A673 (cell line): ENCODE measurements around the gene TTC22. TPM values are rescaled to one million over a fixed set of nuclear protein-coding genes. Genes with fewer than 3 reads are reported as not detected.

Experiments
- BruUV-seq: library from RNA; stranded (reverse); fragments of 400-500 nt; replicated peaks from 2 replicates; lab custom pipeline; 2021; lab: Mats Ljungman, UMichigan
- CTCF ChIA-PET: fragments of 300-600 bp; sonication (Branson Sonifier 250); formaldehyde crosslinking; loops from one replicate; lab custom pipeline; 2022; ENCODE audit warnings: antibody characterized with exemption; lab: Charles Lee
- POLR2A ChIA-PET: fragments of 300-600 bp; sonication (Branson Sonifier 250); formaldehyde crosslinking; loops from one replicate; lab custom pipeline; 2022; ENCODE audit warnings: antibody characterized with exemption; ENCODE audit not compliant: low non-redundant PET; lab: Charles Lee
- DNase-seq: peaks from one replicate; pipeline ENCODE4 v3.0.0-alpha.2; 2015; ENCODE audit warnings: low spot score
- H3K27ac ChIP-seq: fragments of 200-600 bp; sonication (generic); 2 replicates; pipeline ENCODE4 v1.5.1; 2016; ENCODE audit warnings: mixed run types, low read depth, mild to moderate bottlenecking, mixed read lengths, antibody characterized with exemption, low read length; ENCODE audit not compliant: poor library complexity, severe bottlenecking
- H3K27me3 ChIP-seq: fragments of 200-600 bp; sonication (generic); replicated peaks from 2 replicates; pipeline ENCODE4 v1.6.1; 2017; ENCODE audit warnings: mixed run types, low read depth, mild to moderate bottlenecking, mixed read lengths, antibody characterized with exemption, low read length; ENCODE audit not compliant: insufficient read depth, poor library complexity
- H3K36me3 ChIP-seq: fragments of 200-600 bp; sonication (generic); 2 replicates; pipeline ENCODE4 v1.6.1; 2016; ENCODE audit warnings: mixed run types, mild to moderate bottlenecking, mixed read lengths, antibody characterized with exemption, low read length; ENCODE audit not compliant: insufficient read depth, poor library complexity, severe bottlenecking
- H3K4me1 ChIP-seq: fragments of 200-600 bp; sonication (generic); 2 replicates; pipeline ENCODE4 v1.6.1; 2017; ENCODE audit warnings: mixed run types, mild to moderate bottlenecking, mixed read lengths, antibody characterized with exemption, low read length; ENCODE audit not compliant: insufficient read depth, poor library complexity, severe bottlenecking
- H3K4me3 ChIP-seq: fragments of 200-600 bp; sonication (generic); 2 replicates; pipeline ENCODE4 v1.5.1; 2016; ENCODE audit warnings: low read depth, mixed run types, mild to moderate bottlenecking, mixed read lengths, low read length; ENCODE audit not compliant: poor library complexity, severe bottlenecking
- H3K9me3 ChIP-seq: fragments of 200-600 bp; sonication (generic); 2 replicates; pipeline ENCODE4 v1.6.1; 2016; ENCODE audit warnings: mixed run types, low read depth, mild to moderate bottlenecking, mixed read lengths, antibody characterized with exemption, low read length; ENCODE audit not compliant: poor library complexity, severe bottlenecking
- EZH2 ChIP-seq: fragments of 200-600 bp; sonication (generic); IDR thresholded peaks from 2 replicates; pipeline ENCODE4 v1.6.1; 2017; ENCODE audit warnings: borderline replicate concordance, low read depth, mild to moderate bottlenecking, mixed read lengths, antibody characterized with exemption, low read length; ENCODE audit not compliant: poor library complexity, severe bottlenecking
- intact Hi-C: fragments of 100-400 bp; cut with micrococcal nuclease; formaldehyde crosslinking; loops from one replicate; pipeline ENCODE4 v1.10.0; 2022; ENCODE audit not compliant: unreplicated experiment
- total RNA-seq: library from RNA; stranded (reverse); gene quantifications from 2 replicates; pipeline ENCODE4 v1.2.3, GENCODE V29; 2021
- TF ChIP-seq, protein P1 (sequence below): fragments of 300-800, 200-600 bp; sonication (generic); conservative IDR thresholded peaks from 2 replicates; pipeline ENCODE4 v1.5.1; 2017; ENCODE audit warnings: low read depth, mild to moderate bottlenecking, antibody characterized with exemption, low read length, moderate library complexity, mixed read lengths

The TTC22 gene
- total RNA-seq, 1 experiment from 2014 or later = not detected

DNA sequence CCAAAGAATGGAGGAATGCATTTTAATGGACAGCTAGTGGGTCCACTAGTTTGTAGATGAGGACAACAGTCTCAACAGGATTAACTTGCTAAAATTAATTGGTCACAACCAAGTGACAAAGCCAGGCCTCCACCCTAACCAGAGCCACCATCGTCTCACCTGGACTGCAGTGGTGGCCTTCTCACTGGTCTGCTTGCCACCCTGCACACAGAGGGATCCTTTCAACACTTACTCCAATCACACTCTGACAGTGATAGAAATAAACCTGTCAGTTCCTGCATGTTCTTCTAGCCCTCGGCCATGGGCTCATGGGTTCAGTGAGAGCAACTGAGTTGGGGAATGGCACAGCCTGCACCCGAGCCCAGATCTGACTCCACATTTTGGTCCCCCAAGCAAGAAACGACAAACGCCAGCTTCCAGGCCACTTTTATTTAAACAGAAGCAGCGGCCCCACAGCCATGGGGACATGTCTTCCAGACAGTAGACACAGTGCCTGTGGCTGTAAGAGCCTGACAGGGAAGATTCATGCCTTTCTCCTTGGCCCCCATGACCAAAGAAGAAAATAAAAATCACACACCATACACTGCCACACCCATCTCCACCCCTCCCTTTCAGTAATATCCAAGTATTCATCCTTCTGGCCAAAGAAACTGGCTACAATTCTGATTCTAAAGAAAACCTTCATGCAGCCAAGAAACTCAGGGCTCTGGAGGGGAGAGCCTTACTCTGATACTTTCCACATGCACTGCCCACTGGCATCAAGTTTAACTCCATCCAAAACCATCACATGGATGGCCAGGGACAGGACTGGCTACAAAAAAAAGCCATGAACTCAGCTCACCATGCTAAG lies 48.3 kb upstream of the TTC22 start:
- no peaks in the 10 kb centered on the region for H3K4me1 ChIP-seq
- no peaks in the 10 kb centered on the region for H3K9me3 ChIP-seq
- H3K36me3 ChIP-seq = peaks cover 71% of the 10 kb centered on the region
- no peak overlapping the region for H3K4me3 ChIP-seq
- no peak for DNase-seq
- H3K27me3 ChIP-seq = no peaks in the 10 kb centered on the region
- ChIA-PET POLR2A (no interaction called here), CTCF (no interaction called here)
- TF ChIP-seq, protein P1, sequence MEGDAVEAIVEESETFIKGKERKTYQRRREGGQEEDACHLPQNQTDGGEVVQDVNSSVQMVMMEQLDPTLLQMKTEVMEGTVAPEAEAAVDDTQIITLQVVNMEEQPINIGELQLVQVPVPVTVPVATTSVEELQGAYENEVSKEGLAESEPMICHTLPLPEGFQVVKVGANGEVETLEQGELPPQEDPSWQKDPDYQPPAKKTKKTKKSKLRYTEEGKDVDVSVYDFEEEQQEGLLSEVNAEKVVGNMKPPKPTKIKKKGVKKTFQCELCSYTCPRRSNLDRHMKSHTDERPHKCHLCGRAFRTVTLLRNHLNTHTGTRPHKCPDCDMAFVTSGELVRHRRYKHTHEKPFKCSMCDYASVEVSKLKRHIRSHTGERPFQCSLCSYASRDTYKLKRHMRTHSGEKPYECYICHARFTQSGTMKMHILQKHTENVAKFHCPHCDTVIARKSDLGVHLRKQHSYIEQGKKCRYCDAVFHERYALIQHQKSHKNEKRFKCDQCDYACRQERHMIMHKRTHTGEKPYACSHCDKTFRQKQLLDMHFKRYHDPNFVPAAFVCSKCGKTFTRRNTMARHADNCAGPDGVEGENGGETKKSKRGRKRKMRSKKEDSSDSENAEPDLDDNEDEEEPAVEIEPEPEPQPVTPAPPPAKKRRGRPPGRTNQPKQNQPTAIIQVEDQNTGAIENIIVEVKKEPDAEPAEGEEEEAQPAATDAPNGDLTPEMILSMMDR = no peak
- TF ChIP-seq EZH2 = no peak
- no peak overlapping the region for H3K27ac ChIP-seq
- intact Hi-C loops = no loop called here
- BruUV-seq = TSS peak; percentile 40

DNA sequence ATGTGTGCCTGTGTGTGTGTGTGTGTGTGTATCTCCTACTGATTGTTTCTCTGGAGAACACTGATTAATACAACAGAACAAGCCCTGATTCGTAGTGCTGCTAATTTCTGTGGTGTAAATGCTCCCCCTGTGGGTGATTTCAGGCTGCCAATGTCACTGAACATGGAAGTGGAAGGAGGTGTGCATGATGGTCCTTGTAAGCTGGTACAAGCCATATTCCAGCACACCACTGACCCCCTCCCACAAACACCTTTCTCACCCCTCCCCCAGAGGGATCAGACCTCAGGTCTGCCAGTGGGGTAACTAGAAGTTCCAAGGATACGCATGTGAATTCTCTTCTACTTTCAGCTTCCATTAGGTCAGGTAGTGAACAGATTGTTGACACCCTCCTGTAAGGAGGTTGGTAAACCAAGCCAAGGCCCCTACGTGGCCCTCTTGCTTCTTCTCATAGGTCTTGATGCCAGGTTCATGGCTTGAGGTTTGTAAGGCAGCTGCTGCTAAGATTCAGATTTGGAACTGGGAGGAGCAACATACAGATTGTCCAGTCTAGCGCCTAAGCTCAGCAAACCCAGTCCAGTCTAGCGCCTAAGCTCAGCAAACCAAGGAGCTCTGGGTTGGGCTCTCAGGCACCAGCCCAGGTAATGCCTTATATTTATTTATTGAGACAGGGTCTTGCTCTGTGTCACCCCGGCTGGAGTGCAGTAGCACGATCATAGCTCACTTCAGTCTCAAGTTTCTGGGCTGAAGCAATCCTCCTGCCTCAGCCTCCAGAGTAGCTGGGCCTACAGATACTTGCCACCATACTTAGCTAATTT lies 47.2 kb upstream of the TTC22 start:
- peaks cover 60% of the 10 kb centered on the region for H3K36me3 ChIP-seq
- no peak for DNase-seq
- no peaks in the 10 kb centered on the region for H3K27me3 ChIP-seq
- TF ChIP-seq EZH2 = no peak
- TF ChIP-seq, protein P1 = no peak
- H3K4me3 ChIP-seq = no peak overlapping the region
- H3K27ac ChIP-seq = no peak overlapping the region
- H3K9me3 ChIP-seq = no peaks in the 10 kb centered on the region
- intact Hi-C loops = no loop called here
- BruUV-seq = no TSS peak
- ChIA-PET POLR2A (no interaction called here), CTCF (interaction anchor here (0.6 kb wide), 1 partner anchor 1570 kb away, joined by 3 read pairs; no protein-coding TSS in a partner anchor)
- H3K4me1 ChIP-seq = no peaks in the 10 kb centered on the region

DNA sequence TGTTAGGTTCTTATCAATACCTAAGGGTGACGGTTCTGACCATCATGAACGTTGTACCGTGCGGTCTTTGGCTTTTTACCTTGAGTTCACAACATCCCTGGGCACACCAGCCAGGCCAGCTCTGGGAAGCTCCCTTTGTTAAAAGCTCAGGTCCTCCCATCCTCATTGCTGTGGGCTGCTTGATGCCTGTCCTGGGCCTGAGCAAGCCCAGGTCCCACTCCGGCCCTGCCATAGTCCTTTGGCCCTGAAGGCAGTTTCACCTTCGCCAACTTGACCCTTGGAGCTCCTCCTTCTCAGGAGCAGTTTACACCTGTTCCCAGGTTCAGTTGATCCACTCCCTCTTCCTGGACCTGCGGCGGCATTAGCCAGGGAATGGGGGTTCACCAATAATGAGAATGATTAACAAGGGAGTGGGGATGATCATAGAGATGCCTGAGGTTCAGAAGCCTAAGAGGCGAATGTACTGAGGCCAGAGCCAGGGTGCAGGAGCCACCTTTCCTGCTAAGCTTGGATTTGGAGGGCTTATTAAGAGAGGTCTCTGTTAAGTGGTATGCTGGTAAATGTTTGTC lies 45.7 kb upstream of the TTC22 start:
- H3K36me3 ChIP-seq = peaks cover 45% of the 10 kb centered on the region
- no peak for DNase-seq
- TF ChIP-seq EZH2 = no peak
- TF ChIP-seq, protein P1 = no peak
- no peak overlapping the region for H3K4me3 ChIP-seq
- no TSS peak for BruUV-seq
- ChIA-PET CTCF (no interaction called here), POLR2A (no interaction called here)
- no peaks in the 10 kb centered on the region for H3K4me1 ChIP-seq
- intact Hi-C loops = no loop called here
- no peaks in the 10 kb centered on the region for H3K9me3 ChIP-seq
- H3K27me3 ChIP-seq = no peaks in the 10 kb centered on the region
- H3K27ac ChIP-seq = no peak overlapping the region
